Hippocampal formation (tissue), 2 donors: ENCODE results near the gene CYP21A2.
"Not testable (repeated sequence)": the region's sequence is repeated elsewhere in the genome, so short reads cannot be mapped to it uniquely, and the experiment has no call there.

ENCODE experiments used
- DNase-seq, 2 donors: peaks; one replicate each; lab custom pipeline; 2025; lab: John Stamatoyannopoulos, UW

Gene CYP21A2

GRCh38 chr6:32037598-32038524, at the start of gene CYP21A2:
Gene CYP21A2, plus strand, starts transcription at chr6:32038415. Its CDS starts 8 bp downstream, at chr6:32038423.
- not testable (repeated sequence) for DNase-seq

GRCh38 chr6:31989363-31989762, 48.9 kb upstream of the CYP21A2 start:
- DNase-seq: not testable (repeated sequence)

- DNase-seq: not testable (repeated sequence)
These were observed 43.8 kb upstream of the CYP21A2 start for GRCh38 chr6:31994421-31994820.

- DNase-seq: not testable (repeated sequence)
These were observed 41.8 kb upstream of the CYP21A2 start for GRCh38 chr6:31996385-31996784.

GRCh38 chr6:32002546-32003268, 35.5 kb upstream of the CYP21A2 start:
- DNase-seq: not testable (repeated sequence)

GRCh38 chr6:32003301-32003700, 34.9 kb upstream of the CYP21A2 start:
- not testable (repeated sequence) for DNase-seq

GRCh38 chr6:32004393-32004792, 33.8 kb upstream of the CYP21A2 start:
- DNase-seq: not testable (repeated sequence)

- not testable (repeated sequence) for DNase-seq
These were observed 33.2 kb upstream of the CYP21A2 start for GRCh38 chr6:32004864-32005537.

GRCh38 chr6:32005538-32005880, 32.7 kb upstream of the CYP21A2 start:
- not testable (repeated sequence) for DNase-seq

- DNase-seq: not testable (repeated sequence)
These were observed 32.2 kb upstream of the CYP21A2 start for GRCh38 chr6:32005991-32006529.

- not testable (repeated sequence) for DNase-seq
These were observed 31.1 kb upstream of the CYP21A2 start for GRCh38 chr6:32007086-32007485.

- not testable (repeated sequence) for DNase-seq
These were observed 30.2 kb upstream of the CYP21A2 start for GRCh38 chr6:32008037-32008436.

- DNase-seq: not testable (repeated sequence)
These were observed 29.6 kb upstream of the CYP21A2 start for GRCh38 chr6:32008616-32009015.

- DNase-seq: not testable (repeated sequence)
These were observed 28.7 kb upstream of the CYP21A2 start for GRCh38 chr6:32009537-32009936.

- DNase-seq: not testable (repeated sequence)
These were observed 27.2 kb upstream of the CYP21A2 start for GRCh38 chr6:32010856-32011530.

- not testable (repeated sequence) for DNase-seq
These were observed 25.1 kb upstream of the CYP21A2 start for GRCh38 chr6:32012941-32013617.

GRCh38 chr6:32013738-32014137, 24.5 kb upstream of the CYP21A2 start:
- not testable (repeated sequence) for DNase-seq

- not testable (repeated sequence) for DNase-seq
These were observed 23.7 kb upstream of the CYP21A2 start, which contains the start of gene C4B for GRCh38 chr6:32014547-32014946. Gene C4B, plus strand, starts transcription at chr6:32014795. Its CDS starts 51 bp downstream, at chr6:32014846.

GRCh38 chr6:32022100-32022499, 16.1 kb upstream of the CYP21A2 start:
- DNase-seq: not testable (repeated sequence)

GRCh38 chr6:32028631-32029030, 9.6 kb upstream of the CYP21A2 start:
- not testable (repeated sequence) for DNase-seq
